Mammary epithelial cell (primary cell): ENCODE measurements around the gene COX7A2L.

Source experiments
- EZH2 ChIP-seq: IDR thresholded peaks from 2 replicates; pipeline ENCODE4 v1.6.1; 2012; ENCODE audit warnings: low read length, inconsistent platforms, borderline replicate concordance
- TF ChIP-seq, protein P1 (sequence below), 2 donors: IDR thresholded peaks in 1 of 2; conservative IDR thresholded peaks in 1 of 2; 2 replicates each; pipeline ENCODE4 v1.5.1; 2011 to 2012; ENCODE audit warnings: inconsistent platforms in 2 of 2, low read length in 2 of 2, mild to moderate bottlenecking in 2 of 2, control low read depth in 1 of 2, low read depth in 1 of 2; ENCODE audit not compliant: insufficient read depth in 1 of 2; ENCODE audit errors: extremely low read depth in 1 of 2

DNA sequence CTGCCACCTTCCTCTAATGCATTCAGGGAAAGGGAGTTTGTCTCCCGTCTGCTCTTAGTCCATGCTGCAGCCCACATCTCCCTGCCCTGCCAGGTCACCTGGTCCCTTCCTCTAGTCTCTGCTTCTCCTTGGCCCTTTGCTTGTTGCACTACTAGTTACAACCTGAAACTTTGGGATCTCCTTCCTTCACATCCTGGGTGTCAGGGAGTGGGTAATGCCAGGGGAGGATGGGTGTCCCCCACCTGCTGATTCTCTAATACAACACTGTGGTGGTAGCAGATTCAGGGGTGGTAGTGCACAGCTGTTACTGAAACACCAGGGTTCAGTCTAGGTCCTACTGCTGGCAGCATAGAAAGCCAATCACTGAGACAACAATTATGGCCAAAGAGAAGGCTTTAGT is 31.2 kb upstream of the COX7A2L start:
- TF ChIP-seq, protein P1, sequence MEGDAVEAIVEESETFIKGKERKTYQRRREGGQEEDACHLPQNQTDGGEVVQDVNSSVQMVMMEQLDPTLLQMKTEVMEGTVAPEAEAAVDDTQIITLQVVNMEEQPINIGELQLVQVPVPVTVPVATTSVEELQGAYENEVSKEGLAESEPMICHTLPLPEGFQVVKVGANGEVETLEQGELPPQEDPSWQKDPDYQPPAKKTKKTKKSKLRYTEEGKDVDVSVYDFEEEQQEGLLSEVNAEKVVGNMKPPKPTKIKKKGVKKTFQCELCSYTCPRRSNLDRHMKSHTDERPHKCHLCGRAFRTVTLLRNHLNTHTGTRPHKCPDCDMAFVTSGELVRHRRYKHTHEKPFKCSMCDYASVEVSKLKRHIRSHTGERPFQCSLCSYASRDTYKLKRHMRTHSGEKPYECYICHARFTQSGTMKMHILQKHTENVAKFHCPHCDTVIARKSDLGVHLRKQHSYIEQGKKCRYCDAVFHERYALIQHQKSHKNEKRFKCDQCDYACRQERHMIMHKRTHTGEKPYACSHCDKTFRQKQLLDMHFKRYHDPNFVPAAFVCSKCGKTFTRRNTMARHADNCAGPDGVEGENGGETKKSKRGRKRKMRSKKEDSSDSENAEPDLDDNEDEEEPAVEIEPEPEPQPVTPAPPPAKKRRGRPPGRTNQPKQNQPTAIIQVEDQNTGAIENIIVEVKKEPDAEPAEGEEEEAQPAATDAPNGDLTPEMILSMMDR (conservative IDR thresholded peaks at IDR 0.05 in 1 of 2, IDR thresholded peaks at IDR 0.05 in 1 of 2; ENCODE audit: extremely low read depth in 1 of 2, insufficient read depth in 1 of 2, low read depth in 1 of 2, low read length in 2 of 2), result no peak
- no peak for TF ChIP-seq EZH2
